ENCODE measurements around the gene MICU2.
"Not testable (repeated sequence)": the region's sequence is repeated elsewhere in the genome, so short reads cannot be mapped to it uniquely, and the experiment has no call there.

Gene MICU2

DNA sequence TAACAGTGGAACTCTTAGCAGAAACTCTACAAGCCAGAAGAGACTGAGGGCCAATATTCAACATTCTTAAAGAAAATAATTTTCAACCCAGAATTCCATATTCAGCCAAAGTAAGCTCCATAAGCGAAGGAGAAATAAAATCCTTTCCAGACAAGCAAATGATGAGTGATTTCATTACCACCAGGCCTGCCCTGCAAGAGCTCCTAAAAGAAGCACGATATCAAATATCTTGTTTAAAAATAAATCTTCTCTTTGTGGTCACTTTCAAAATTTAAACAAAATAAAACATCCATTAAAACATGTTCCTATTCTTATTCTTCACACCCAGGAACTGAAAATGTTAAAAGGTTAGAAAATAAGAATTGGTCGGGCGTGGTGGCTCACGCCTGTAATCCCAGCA, 13.7 kb downstream of the MICU2 start:
- H3K4me1 ChIP-seq (ENCODE audit: control insufficient read depth, insufficient read depth, low read length): peaks cover 3% of the 10 kb centered on the region
- H3K36me3 ChIP-seq (ENCODE audit: control insufficient read depth, insufficient read depth, low read length): no peaks in the 10 kb centered on the region
- H3K9ac ChIP-seq (ENCODE audit: low read depth, low read length): no peak overlapping the region
- H3K4me3 ChIP-seq (ENCODE audit: low read depth, low read length): no peak overlapping the region
- no peaks in the 10 kb centered on the region for H3K9me3 ChIP-seq (ENCODE audit: control insufficient read depth, insufficient read depth, low read length)
- no peaks in the 10 kb centered on the region for H3K27me3 ChIP-seq (ENCODE audit: control insufficient read depth, insufficient read depth, low read length)

DNA sequence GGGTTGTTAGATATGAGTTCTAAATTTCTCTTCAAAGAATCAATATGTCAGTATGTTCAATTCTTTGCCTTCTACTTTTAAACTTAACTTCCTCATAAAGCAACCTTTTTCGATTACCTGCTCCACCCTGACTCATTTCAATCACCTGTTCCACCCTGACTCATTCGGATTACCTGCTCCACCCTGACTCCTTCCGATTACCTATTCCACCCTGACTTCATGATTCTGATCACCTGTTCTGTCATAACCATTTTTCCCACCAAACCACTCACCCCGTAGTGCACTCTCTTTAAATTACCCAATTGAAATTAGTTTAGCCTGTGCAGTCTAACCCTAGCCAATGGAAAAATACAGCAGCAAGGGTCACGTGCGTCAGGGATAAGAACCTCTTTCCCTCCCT, 14.5 kb downstream of the MICU2 start:
- not testable (repeated sequence) for H3K36me3 ChIP-seq (ENCODE audit: control insufficient read depth, insufficient read depth, low read length); H3K4me1 ChIP-seq (ENCODE audit: control insufficient read depth, insufficient read depth, low read length); H3K9ac ChIP-seq (ENCODE audit: low read depth, low read length); H3K9me3 ChIP-seq (ENCODE audit: control insufficient read depth, insufficient read depth, low read length); H3K27me3 ChIP-seq (ENCODE audit: control insufficient read depth, insufficient read depth, low read length); H3K4me3 ChIP-seq (ENCODE audit: low read depth, low read length)

DNA sequence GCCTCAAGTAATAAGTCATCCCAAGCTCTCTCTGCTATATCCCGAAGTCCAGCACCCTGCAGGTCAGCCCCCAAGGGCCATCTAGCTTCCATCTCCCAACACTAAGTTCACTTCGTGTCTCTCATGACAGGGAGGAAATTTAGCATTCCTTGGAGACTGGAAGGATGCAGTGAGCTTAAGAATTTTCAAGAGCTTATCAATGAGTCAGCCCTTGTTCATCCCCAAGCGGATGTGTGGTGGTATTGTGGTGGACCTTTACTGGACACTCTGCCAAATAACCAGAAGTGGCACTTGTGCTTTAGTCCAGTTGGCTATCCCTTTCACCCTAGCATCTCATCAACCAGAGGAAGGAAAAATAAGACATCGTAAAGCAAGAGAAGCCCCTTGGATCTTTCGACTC, 15.6 kb downstream of the MICU2 start:
- H3K27me3 ChIP-seq (ENCODE audit: control insufficient read depth, insufficient read depth, low read length); H3K36me3 ChIP-seq (ENCODE audit: control insufficient read depth, insufficient read depth, low read length); H3K9ac ChIP-seq (ENCODE audit: low read depth, low read length); H3K4me1 ChIP-seq (ENCODE audit: control insufficient read depth, insufficient read depth, low read length); H3K4me3 ChIP-seq (ENCODE audit: low read depth, low read length); H3K9me3 ChIP-seq (ENCODE audit: control insufficient read depth, insufficient read depth, low read length): not testable (repeated sequence)

DNA sequence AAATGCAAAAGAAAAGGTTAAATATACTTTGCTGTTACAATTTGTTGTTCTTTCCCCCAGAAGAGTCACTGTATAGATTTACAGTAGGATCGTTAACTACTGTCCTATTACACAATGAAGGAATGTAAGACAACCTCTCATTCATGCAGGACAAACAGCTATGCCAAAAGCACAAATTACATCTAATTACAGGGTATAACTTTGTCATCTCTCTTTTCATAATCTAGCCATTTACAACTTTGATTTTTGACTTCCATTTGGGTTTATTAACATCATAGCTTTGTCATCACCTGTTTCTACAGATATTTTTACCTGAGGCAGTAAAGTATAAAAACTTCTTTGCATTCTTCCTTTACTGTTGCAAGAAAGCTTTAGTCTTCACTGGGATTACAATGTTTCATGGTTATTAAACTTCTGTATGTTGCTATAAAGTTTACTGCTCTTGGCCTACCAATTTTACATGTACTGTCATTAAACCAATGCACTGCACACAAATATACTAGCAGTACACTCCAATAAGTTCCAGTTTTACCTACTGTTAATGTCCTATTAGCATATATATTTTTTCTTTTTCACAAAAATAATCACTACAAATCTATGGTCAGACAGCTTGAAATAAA, 18.9 kb downstream of the MICU2 start:
- H3K9ac ChIP-seq (ENCODE audit: low read depth, low read length): no peak overlapping the region
- H3K36me3 ChIP-seq (ENCODE audit: control insufficient read depth, insufficient read depth, low read length): peaks cover 4% of the 10 kb centered on the region
- no peaks in the 10 kb centered on the region for H3K27me3 ChIP-seq (ENCODE audit: control insufficient read depth, insufficient read depth, low read length)
- H3K9me3 ChIP-seq (ENCODE audit: control insufficient read depth, insufficient read depth, low read length): no peaks in the 10 kb centered on the region
- no peaks in the 10 kb centered on the region for H3K4me1 ChIP-seq (ENCODE audit: control insufficient read depth, insufficient read depth, low read length)
- H3K4me3 ChIP-seq (ENCODE audit: low read depth, low read length): no peak overlapping the region

DNA sequence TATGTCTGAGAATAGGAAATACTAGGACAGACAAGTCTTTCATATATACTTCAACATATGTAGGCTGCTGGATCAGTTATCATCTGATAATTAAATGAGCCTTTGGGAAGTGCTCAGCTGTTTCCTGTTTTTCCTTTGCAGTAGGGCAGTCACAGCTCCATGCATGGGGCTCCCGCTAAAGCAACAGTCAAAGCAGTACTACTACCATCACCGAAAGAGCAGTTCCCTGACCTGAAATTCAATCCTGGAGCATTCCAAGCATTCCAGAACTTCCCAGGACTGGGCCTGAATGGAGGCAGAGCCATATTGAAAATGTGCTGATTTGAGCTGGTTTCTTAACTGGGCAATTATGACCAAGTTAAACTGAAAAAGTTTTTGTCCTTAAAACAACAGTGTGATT, 20.5 kb downstream of the MICU2 start:
- no peaks in the 10 kb centered on the region for H3K9me3 ChIP-seq (ENCODE audit: control insufficient read depth, insufficient read depth, low read length)
- H3K9ac ChIP-seq (ENCODE audit: low read depth, low read length): no peak overlapping the region
- H3K36me3 ChIP-seq (ENCODE audit: control insufficient read depth, insufficient read depth, low read length): peaks cover 4% of the 10 kb centered on the region
- H3K27me3 ChIP-seq (ENCODE audit: control insufficient read depth, insufficient read depth, low read length): no peaks in the 10 kb centered on the region
- no peaks in the 10 kb centered on the region for H3K4me1 ChIP-seq (ENCODE audit: control insufficient read depth, insufficient read depth, low read length)
- H3K4me3 ChIP-seq (ENCODE audit: low read depth, low read length): no peak overlapping the region

DNA sequence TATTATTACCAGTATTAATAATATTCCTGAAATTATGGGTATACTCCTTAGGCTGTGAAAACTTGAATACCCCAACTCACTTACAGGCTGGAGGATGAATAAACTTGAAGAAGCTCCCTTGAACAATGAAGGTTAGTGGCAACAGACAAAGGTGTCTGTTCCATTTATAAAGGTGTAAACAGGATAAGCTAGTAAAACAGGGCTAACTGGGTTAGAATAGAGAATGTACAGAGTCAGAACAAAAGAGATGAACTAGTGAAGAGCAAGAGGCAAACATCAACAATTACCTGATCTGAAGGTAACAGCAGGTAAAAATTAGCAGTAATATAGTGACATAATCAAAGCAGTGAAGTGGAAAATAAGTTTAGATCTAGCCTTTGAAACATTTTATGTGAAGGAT, 23.2 kb downstream of the MICU2 start:
- Histone ChIP-seq H3K9ac (ENCODE audit: low read depth, low read length) (no peak overlapping the region), H3K9me3 (ENCODE audit: control insufficient read depth, insufficient read depth, low read length) (no peaks in the 10 kb centered on the region), H3K27me3 (ENCODE audit: control insufficient read depth, insufficient read depth, low read length) (no peaks in the 10 kb centered on the region), H3K36me3 (ENCODE audit: control insufficient read depth, insufficient read depth, low read length) (peaks cover 4% of the 10 kb centered on the region), H3K4me1 (ENCODE audit: control insufficient read depth, insufficient read depth, low read length) (no peaks in the 10 kb centered on the region), H3K4me3 (ENCODE audit: low read depth, low read length) (no peak overlapping the region)

DNA sequence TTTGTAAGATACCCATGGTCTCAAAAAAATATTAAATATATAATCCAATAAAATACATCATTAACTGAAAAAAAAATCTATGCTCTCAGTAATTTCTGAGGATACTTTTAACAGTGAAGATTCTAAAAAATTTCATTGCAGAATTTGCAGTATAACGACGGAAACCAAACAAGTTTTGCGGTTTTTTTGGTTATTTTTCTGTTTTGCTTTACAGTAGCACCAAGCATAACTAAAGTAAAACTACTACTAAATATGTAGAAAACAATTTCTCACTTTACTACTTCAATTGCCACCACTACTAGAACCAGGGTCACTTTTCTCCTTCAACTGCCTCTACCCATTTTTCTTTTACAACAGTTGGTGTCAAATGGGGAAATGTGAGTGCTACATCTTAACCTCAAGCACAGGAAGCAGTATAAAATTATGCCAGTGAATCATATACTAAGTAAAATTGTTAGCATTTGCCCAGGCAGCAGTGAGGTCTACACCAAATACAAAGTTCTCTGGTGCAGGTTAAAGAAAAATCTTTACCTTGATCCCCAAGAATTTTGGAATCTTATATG, 24.1 kb downstream of the MICU2 start:
- Histone ChIP-seq H3K9me3 (ENCODE audit: control insufficient read depth, insufficient read depth, low read length) (no peaks in the 10 kb centered on the region), H3K9ac (ENCODE audit: low read depth, low read length) (no peak overlapping the region), H3K4me1 (ENCODE audit: control insufficient read depth, insufficient read depth, low read length) (no peaks in the 10 kb centered on the region), H3K27me3 (ENCODE audit: control insufficient read depth, insufficient read depth, low read length) (no peaks in the 10 kb centered on the region), H3K36me3 (ENCODE audit: control insufficient read depth, insufficient read depth, low read length) (peaks cover 4% of the 10 kb centered on the region), H3K4me3 (ENCODE audit: low read depth, low read length) (no peak overlapping the region)

DNA sequence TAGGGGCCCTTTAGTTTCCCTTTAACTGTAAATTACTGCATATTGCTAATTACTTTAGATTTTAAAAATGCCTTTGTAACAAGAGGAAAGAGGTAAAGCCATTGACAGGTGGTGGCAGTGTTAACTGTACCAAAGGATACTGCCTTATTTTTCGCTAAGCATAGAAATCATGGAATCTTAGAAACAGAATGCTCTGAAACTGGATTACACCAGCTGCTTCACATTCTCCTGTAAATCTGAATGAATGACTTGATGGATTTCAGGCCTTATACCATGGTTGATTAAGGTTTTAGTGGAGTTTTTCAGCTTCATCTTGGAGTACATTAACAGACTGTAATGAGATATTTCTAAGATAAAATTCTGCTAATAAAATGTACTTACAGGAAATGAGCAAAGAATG, 25.2 kb downstream of the MICU2 start:
- Histone ChIP-seq H3K9me3 (ENCODE audit: control insufficient read depth, insufficient read depth, low read length) (no peaks in the 10 kb centered on the region), H3K27me3 (ENCODE audit: control insufficient read depth, insufficient read depth, low read length) (no peaks in the 10 kb centered on the region), H3K9ac (ENCODE audit: low read depth, low read length) (no peak overlapping the region), H3K4me1 (ENCODE audit: control insufficient read depth, insufficient read depth, low read length) (no peaks in the 10 kb centered on the region), H3K4me3 (ENCODE audit: low read depth, low read length) (no peak overlapping the region), H3K36me3 (ENCODE audit: control insufficient read depth, insufficient read depth, low read length) (peaks cover 4% of the 10 kb centered on the region)

DNA sequence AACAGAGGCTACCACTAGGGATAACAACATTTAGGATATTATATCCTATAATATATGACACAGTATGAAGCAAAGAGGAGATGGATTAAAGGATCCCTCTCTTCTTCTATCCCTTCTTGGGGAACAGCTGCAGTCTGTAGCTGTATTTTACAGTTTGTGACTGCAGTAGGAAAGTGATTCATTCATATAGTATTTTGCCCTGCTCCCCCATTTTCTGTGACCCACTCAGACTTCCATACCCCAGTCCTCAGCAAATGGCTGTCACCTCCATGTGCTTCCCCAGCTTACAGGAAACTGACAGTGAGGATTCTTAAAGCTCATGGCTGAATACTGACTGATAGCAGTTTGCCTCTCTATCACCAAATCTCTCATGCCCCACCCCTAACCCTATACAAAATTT, 27.5 kb downstream of the MICU2 start:
- Histone ChIP-seq H3K9me3 (ENCODE audit: control insufficient read depth, insufficient read depth, low read length) (no peaks in the 10 kb centered on the region), H3K9ac (ENCODE audit: low read depth, low read length) (no peak overlapping the region), H3K27me3 (ENCODE audit: control insufficient read depth, insufficient read depth, low read length) (no peaks in the 10 kb centered on the region), H3K36me3 (ENCODE audit: control insufficient read depth, insufficient read depth, low read length) (no peaks in the 10 kb centered on the region), H3K4me1 (ENCODE audit: control insufficient read depth, insufficient read depth, low read length) (peaks cover 2% of the 10 kb centered on the region), H3K4me3 (ENCODE audit: low read depth, low read length) (no peak overlapping the region)

DNA sequence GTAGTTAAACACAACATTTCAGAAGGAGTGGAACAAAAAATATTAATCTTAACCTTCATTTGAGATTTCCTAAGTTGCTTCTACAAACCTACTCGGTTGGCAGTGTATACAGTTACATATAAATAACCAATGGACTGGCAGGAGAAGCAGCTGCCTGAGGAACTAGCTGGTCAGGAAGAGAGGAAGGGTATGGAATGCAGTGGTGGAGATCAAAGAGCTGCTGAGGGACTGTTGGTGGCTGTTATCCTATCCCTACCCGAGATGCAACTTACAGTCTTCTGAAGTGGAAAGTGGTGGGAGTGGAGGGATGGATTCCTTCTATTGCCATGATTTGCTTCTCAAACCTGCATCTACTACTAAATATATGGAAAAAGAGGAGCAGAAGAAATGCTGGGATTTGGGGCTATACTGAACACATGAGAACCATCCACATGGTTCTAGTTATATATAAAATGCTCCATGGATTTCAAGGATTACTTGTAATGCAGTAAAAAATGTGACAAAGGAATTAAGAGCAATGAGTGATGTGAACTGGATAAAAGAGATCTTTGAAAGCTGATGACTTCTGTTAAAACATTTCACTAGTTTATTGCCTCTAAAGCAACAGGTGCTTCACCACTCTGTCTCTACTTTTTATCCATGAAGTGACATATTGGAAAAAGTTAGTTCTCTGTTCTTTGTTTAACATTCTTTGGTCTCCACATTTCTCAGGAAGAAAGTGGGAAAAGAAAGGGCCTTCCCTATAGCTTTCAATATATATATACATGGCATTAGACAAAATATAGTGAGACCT, 29.9 kb downstream of the MICU2 start:
- Histone ChIP-seq H3K9ac (ENCODE audit: low read depth, low read length) (no peak overlapping the region), H3K36me3 (ENCODE audit: control insufficient read depth, insufficient read depth, low read length) (no peaks in the 10 kb centered on the region), H3K4me3 (ENCODE audit: low read depth, low read length) (no peak overlapping the region), H3K27me3 (ENCODE audit: control insufficient read depth, insufficient read depth, low read length) (no peaks in the 10 kb centered on the region), H3K4me1 (ENCODE audit: control insufficient read depth, insufficient read depth, low read length) (peaks cover 2% of the 10 kb centered on the region), H3K9me3 (ENCODE audit: control insufficient read depth, insufficient read depth, low read length) (no peaks in the 10 kb centered on the region)

DNA sequence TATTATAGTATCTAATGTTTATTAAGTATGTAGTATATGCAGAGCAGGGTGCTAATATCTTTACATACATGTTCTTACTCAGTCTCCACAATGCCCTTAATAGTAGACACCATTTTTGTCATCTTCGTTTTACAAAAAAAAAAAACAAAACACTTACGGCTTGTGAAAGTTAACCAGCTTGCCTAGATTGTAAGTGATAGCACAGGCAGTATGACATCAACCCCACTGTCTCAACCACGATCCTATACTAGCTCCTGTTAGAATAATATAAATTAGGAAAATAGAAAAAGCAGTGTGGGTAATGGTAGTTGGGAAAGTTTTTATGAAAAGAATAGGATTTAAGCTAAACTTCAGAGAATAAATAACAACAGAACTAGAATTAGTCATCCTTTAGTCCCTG, 34.3 kb downstream of the MICU2 start:
- Histone ChIP-seq H3K4me1 (ENCODE audit: control insufficient read depth, insufficient read depth, low read length) (peaks cover 2% of the 10 kb centered on the region), H3K9ac (ENCODE audit: low read depth, low read length) (no peak overlapping the region), H3K9me3 (ENCODE audit: control insufficient read depth, insufficient read depth, low read length) (no peaks in the 10 kb centered on the region), H3K4me3 (ENCODE audit: low read depth, low read length) (no peak overlapping the region), H3K36me3 (ENCODE audit: control insufficient read depth, insufficient read depth, low read length) (no peaks in the 10 kb centered on the region), H3K27me3 (ENCODE audit: control insufficient read depth, insufficient read depth, low read length) (no peaks in the 10 kb centered on the region)

DNA sequence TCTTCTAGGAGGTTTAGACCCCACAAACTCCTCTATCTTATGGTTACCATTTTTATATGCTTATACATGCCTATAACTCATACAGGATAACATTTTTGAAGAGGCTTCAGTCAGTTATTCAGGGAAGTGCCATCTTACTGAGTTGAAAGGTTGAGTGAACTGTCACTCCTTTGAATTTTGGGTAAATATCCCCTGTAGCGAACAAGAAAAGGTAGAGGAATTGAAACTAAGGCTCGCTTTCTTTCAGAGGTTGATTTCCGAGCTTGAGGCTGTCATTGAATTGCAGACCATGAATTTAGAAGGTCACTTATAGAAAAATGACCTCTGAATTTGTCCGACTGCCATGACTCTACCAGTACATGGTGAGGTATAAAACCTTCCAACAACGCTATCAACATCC, 35.1 kb downstream of the MICU2 start:
- Histone ChIP-seq H3K9me3 (ENCODE audit: control insufficient read depth, insufficient read depth, low read length) (no peaks in the 10 kb centered on the region), H3K4me3 (ENCODE audit: low read depth, low read length) (no peak overlapping the region), H3K9ac (ENCODE audit: low read depth, low read length) (no peak overlapping the region), H3K27me3 (ENCODE audit: control insufficient read depth, insufficient read depth, low read length) (no peaks in the 10 kb centered on the region), H3K4me1 (ENCODE audit: control insufficient read depth, insufficient read depth, low read length) (peaks cover 2% of the 10 kb centered on the region), H3K36me3 (ENCODE audit: control insufficient read depth, insufficient read depth, low read length) (no peaks in the 10 kb centered on the region)
